Spleen (tissue), 13 donors: Measurements from ENCODE around the gene HPGDS. TPM values are rescaled to one million over a fixed set of nuclear protein-coding genes. Genes with fewer than 3 reads are reported as not detected.
"Not testable (repeated sequence)": the region's sequence is repeated elsewhere in the genome, so short reads cannot be mapped to it uniquely, and the experiment has no call there.

ENCODE experiments used
- DNase-seq: peaks from one replicate; pipeline ENCODE4 v3.0.0-alpha.2; 2020
- H3K27ac ChIP-seq, 8 donors: fragments of 200-600 bp; sonication (generic) in 7 of 8; 1 replicate in 4 of 8; 2 replicates in 4 of 8; pipeline versions ENCODE4 v1.5.0 to v1.8.0; 2016 to 2021; ENCODE audit warnings: inconsistent platforms in 4 of 8, mild to moderate bottlenecking in 4 of 8, moderate library complexity in 1 of 8
- H3K27me3 ChIP-seq, 7 donors: fragments of 200-600 bp; sonication (generic) in 6 of 7; replicated peaks in 1 of 7; 1 replicate in 4 of 7; 2 replicates in 3 of 7; pipeline versions ENCODE4 v1.5.0 to v1.8.0; 2016 to 2021; ENCODE audit warnings: inconsistent platforms in 3 of 7, mild to moderate bottlenecking in 1 of 7
- H3K36me3 ChIP-seq, 6 donors: fragments of 200-600 bp; sonication (generic) in 5 of 6; 1 replicate in 4 of 6; 2 replicates in 2 of 6; pipeline versions ENCODE4 v1.5.0 to v1.8.0; 2016 to 2021; ENCODE audit warnings: inconsistent platforms in 2 of 6
- H3K4me1 ChIP-seq, 6 donors: fragments of 200-600 bp; sonication (generic) in 5 of 6; 1 replicate in 3 of 6; 2 replicates in 3 of 6; pipeline versions ENCODE4 v1.5.0 to v1.8.0; 2016 to 2021; ENCODE audit warnings: inconsistent platforms in 3 of 6
- H3K4me3 ChIP-seq, 8 donors: fragments of 200-600 bp; sonication (generic) in 7 of 8; 1 replicate in 4 of 8; 2 replicates in 4 of 8; pipeline versions ENCODE4 v1.5.0 to v1.8.0; 2016 to 2021; ENCODE audit warnings: inconsistent platforms in 4 of 8, mild to moderate bottlenecking in 4 of 8, moderate library complexity in 2 of 8
- H3K9me3 ChIP-seq, 8 donors: fragments of 200-600 bp; sonication (generic) in 7 of 8; 1 replicate in 4 of 8; 2 replicates in 4 of 8; pipeline versions ENCODE4 v1.5.0 to v1.8.0; 2016 to 2021; ENCODE audit warnings: inconsistent platforms in 4 of 8
- POLR2A ChIP-seq, 3 donors: fragments of 450-650 bp; IDR thresholded peaks; one replicate each; pipeline ENCODE4 v1.5.1; 2017; ENCODE audit warnings: antibody characterized with exemption in 3 of 3, mild to moderate bottlenecking in 1 of 3
- POLR2AphosphoS5 ChIP-seq, 3 donors: sonication (generic); formaldehyde crosslinking; IDR thresholded peaks; one replicate each; pipeline ENCODE4 v1.5.1; 2017; ENCODE audit warnings: antibody characterized with exemption in 3 of 3
- WGBS, 5 donors: extraction: QIAGEN DNeasy Blood & Tissue Kit in 3 of 5; methylation state at CpG; one replicate each; pipeline versions ENCODE4 v1.1.5 to v1.1.7; 2013 to 2018; 5-methylcytosine and 5-hydroxymethylcytosine counted together
- intact Hi-C: fragments of 100-400 bp; cut with DNase I; formaldehyde crosslinking; loops from one replicate; pipeline ENCODE4 v1.15.0; 2023; ENCODE audit warnings: low total_unique reads
- long read RNA-seq, 2 donors: transcript quantifications; one replicate each; lab custom pipeline, GENCODE V29; 2026
- polyA plus RNA-seq, 3 donors: library from polyadenylated mRNA; stranded (reverse); fragments of 200-250 nt; gene quantifications; one replicate each; pipeline ENCODE4 v1.2.1, GENCODE V29; 2013
- total RNA-seq, 7 donors: library from RNA; depleted of rRNA in 3 of 7; stranded (reverse); fragments of >200 nt in 3 of 7; fragmentation: NEBNext Ultra II Directional in 4 of 7; extraction: Animal tissue kit (Norgen Biotek cat#: 25700) in 4 of 7; gene quantifications; one replicate each; pipeline versions ENCODE4 v1.1.0 to v1.2.1, GENCODE V29; 2016 to 2021
- TF ChIP-seq, protein P1 (sequence below), 11 experiments: fragments of 200-600 bp in 7 of 11; fragments of 450-650 bp in 4 of 11; sonication (generic) in 4 of 11; IDR thresholded peaks in 8 of 11; conservative IDR thresholded peaks in 3 of 11; 1 replicate in 7 of 11; 2 replicates in 4 of 11; pipeline versions ENCODE4 v1.4.0 to v1.8.0; 2016 to 2021; ENCODE audit warnings: antibody characterized with exemption in 11 of 11, inconsistent platforms in 4 of 11, mild to moderate bottlenecking in 1 of 11
- donor health status: healthy with polysubstance abuse.
- donor health status: DM: no; HTN: no; CAD: no; lungs with moderate emphysema.
- donor health status: DM: no; HTN: no; CAD: no.
- donor health status: Bipolar disorder and iron deficiency.
- donor health status: healthy.
- donor health status: DM: no; HTN: no; CAD: no.
- donor health status: DM: yes; HTN: yes; CAD: no.

Gene HPGDS
- total RNA-seq = 1 to 10 TPM in 2 of 7 donors, under 1 TPM in 1, not detected in 4; 0.20 to 2.2 (median 1.0) TPM
- under 1 TPM; 0.04 to 0.54 (median 0.29) TPM for polyA plus RNA-seq
- long read RNA-seq, donor 1, transcript HPGDS-201 (6 exons, 1,636 nt) = major isoform, 38 of 39 reads
- long read RNA-seq, donor 1, partial matches to known transcripts = 0 of 39 reads
- long read RNA-seq, donor 1, other reads (novel, unspliced or antisense) = 0 of 39 reads
- long read RNA-seq, donor 2, transcript HPGDS-201 (6 exons, 1,636 nt) = major isoform, 7 of 12 reads
- long read RNA-seq, donor 2, partial matches to known transcripts = 5 of 12 reads
- long read RNA-seq, donor 2, other reads (novel, unspliced or antisense) = 0 of 12 reads

DNA sequence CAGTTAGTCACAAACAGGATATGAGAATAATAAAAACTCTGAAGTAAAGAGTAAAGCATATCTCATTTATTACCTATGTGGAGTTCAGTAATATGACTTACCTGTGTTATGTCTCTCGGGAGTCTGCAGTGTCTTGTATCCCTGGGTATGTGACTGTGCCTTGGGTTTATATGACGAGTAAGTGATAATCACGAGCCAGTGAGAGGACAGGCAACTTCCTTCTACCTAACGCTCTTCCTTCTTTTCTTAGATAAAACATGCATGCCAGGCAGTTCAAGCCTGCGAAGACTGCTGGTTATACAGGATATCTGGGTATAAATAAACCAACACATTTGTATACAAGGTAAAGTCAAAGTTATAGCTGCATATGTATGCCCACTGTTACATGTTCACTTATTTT, at the start of gene HPGDS:
TSS of gene HPGDS (minus strand) at position 143 of the 400 bp plus-strand sequence. CDS start 8,207 bp downstream, outside the sequence.
- DNase-seq = no peak
- no peaks in the 10 kb centered on the region for H3K9me3 ChIP-seq
- H3K36me3 ChIP-seq = no peaks in the 10 kb centered on the region
- H3K4me3 ChIP-seq = no peak within 1 kb of the TSS
- no peaks in the 10 kb centered on the region for H3K27me3 ChIP-seq
- 34 to 51% (median 40%) methylated on average over 5 of the region's 5 CpGs for WGBS, 5 donors
- H3K4me1 ChIP-seq = peaks cover 0 to 48% (median 15%) of the 10 kb centered on the region in 6 donors
- TF ChIP-seq, protein P1, sequence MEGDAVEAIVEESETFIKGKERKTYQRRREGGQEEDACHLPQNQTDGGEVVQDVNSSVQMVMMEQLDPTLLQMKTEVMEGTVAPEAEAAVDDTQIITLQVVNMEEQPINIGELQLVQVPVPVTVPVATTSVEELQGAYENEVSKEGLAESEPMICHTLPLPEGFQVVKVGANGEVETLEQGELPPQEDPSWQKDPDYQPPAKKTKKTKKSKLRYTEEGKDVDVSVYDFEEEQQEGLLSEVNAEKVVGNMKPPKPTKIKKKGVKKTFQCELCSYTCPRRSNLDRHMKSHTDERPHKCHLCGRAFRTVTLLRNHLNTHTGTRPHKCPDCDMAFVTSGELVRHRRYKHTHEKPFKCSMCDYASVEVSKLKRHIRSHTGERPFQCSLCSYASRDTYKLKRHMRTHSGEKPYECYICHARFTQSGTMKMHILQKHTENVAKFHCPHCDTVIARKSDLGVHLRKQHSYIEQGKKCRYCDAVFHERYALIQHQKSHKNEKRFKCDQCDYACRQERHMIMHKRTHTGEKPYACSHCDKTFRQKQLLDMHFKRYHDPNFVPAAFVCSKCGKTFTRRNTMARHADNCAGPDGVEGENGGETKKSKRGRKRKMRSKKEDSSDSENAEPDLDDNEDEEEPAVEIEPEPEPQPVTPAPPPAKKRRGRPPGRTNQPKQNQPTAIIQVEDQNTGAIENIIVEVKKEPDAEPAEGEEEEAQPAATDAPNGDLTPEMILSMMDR (IDR thresholded peaks at IDR 0.05 in 8 of 11, conservative IDR thresholded peaks at IDR 0.05 in 3 of 11) = no peak
- TF ChIP-seq POLR2AphosphoS5 (IDR thresholded peaks at IDR 0.05) = no peak
- TF ChIP-seq POLR2A (IDR thresholded peaks at IDR 0.05) = no peak
- peak within 1 kb of the TSS in 2 of 8 donors; percentile 14 to 26 for H3K27ac ChIP-seq
- intact Hi-C loops = no loop called here

DNA sequence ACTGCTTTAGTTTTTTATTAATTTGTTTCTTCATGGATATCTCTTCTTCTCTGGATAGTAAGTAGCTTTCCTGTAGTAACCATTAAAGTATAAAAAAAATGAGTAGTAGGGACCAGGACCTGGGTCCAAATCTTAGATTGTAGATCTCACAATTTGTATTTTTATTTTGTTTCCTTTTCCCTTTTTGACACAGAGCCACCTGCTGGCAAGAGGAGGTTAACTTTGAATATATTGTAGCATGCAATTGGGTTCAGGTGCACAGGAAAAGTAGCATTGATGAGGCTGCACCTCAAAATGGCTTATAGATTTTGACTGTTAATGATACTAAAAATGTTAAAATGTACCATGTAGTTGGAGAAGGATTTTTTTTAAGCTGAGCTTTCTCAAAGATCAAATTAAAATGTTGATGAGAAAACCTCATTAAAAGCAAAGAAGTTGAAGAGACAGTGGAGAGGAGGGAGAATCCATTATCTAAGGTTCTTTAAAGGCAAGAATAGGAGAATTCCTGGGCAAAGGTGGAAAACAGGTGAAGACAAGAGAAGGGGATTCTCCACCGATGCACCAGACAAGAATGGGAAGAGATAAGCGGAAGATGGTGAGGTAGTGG, 48.3 kb upstream of the HPGDS start:
- no peaks in the 10 kb centered on the region for H3K27me3 ChIP-seq
- no peaks in the 10 kb centered on the region for H3K9me3 ChIP-seq
- 89 to 96% (median 93%) methylated on average over 2 of the region's 2 CpGs for WGBS, 5 donors
- no peak for DNase-seq
- no peak overlapping the region for H3K4me3 ChIP-seq
- intact Hi-C loops = loop anchor here (10.0 kb wide), 1 partner anchor 86 kb away; no protein-coding TSS in a partner anchor
- no peaks in the 10 kb centered on the region for H3K36me3 ChIP-seq
- no peak overlapping the region for H3K27ac ChIP-seq
- H3K4me1 ChIP-seq = no peaks in the 10 kb centered on the region
- TF ChIP-seq POLR2A (IDR thresholded peaks at IDR 0.05) = no peak
- TF ChIP-seq, protein P1 (IDR thresholded peaks at IDR 0.05 in 8 of 11, conservative IDR thresholded peaks at IDR 0.05 in 3 of 11) = peak in 8 of 11 experiments; percentile 19 to 46 (median 39)
- no peak for TF ChIP-seq POLR2AphosphoS5 (IDR thresholded peaks at IDR 0.05)

DNA sequence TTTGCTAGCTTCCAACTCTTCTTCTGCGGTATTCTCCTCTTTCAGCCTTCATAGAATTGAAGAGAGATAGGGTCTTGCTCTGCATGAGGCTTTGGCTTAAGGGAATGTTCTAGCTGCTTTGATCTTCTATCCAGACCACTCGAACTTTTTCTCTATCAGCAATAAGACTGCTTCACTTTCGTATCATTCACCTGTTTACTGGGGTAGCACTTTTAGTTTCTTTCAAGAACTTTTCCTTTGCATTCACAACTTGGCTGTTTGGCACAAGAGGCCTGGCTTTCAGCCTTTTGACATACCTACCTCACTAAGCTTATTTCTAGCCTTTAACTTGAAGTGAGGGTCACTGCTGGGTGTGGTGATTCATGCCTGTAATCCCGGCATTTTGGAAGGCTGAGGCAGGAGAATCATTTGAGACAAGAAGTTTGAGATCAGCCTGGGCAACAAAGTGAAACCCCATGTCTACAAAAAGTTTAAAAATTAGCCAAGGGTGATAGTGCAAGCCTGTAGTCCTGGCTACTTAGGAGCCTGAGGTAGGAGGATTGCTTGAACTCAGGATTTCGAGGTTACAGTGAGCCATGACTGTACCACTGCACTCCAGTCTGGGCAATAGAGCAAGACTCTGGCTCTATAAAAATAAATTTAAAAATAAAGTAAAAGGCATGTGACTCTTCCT, 47.1 kb upstream of the HPGDS start:
- WGBS, 5 donors = 88 to 95% (median 91%) methylated on average over 5 of the region's 5 CpGs
- Histone ChIP-seq H3K36me3 (no peaks in the 10 kb centered on the region), H3K27me3 (no peaks in the 10 kb centered on the region), H3K9me3 (no peaks in the 10 kb centered on the region), H3K27ac (no peak overlapping the region), H3K4me1 (no peaks in the 10 kb centered on the region), H3K4me3 (no peak overlapping the region)
- TF ChIP-seq POLR2A (IDR thresholded peaks at IDR 0.05) (no peak), POLR2AphosphoS5 (IDR thresholded peaks at IDR 0.05) (no peak)
- TF ChIP-seq, protein P1 (IDR thresholded peaks at IDR 0.05 in 8 of 11, conservative IDR thresholded peaks at IDR 0.05 in 3 of 11) = no peak
- intact Hi-C loops = loop anchor here (10.0 kb wide), 1 partner anchor 85 kb away; no protein-coding TSS in a partner anchor
- no peak for DNase-seq

DNA sequence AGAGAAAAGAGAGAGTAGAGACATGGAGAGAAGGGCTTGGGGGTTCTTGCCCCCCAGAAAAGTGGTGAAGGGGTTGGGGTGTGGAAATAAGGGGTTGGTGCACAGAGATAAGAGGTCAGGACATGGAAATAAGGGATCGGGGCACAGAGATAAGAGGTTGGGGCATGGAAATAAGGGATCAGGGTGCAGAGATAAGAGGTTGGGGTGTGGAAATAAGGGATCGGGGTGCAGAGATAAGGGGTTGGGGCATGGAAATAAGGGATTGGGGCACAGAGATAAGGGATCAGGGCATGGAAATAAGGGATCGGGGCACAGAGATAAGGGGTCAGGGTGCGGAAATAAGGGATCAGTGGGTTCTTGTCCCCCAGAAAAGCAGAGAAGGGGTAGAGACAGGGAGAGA, 45.3 kb upstream of the HPGDS start:
- H3K36me3 ChIP-seq, H3K27me3 ChIP-seq, DNase-seq, H3K27ac ChIP-seq, H3K9me3 ChIP-seq, intact Hi-C loops, H3K4me1 ChIP-seq, H3K4me3 ChIP-seq: not testable (repeated sequence)
- WGBS, 5 donors = 68 to 84% (median 73%) methylated on average over 4 of the region's 4 CpGs

DNA sequence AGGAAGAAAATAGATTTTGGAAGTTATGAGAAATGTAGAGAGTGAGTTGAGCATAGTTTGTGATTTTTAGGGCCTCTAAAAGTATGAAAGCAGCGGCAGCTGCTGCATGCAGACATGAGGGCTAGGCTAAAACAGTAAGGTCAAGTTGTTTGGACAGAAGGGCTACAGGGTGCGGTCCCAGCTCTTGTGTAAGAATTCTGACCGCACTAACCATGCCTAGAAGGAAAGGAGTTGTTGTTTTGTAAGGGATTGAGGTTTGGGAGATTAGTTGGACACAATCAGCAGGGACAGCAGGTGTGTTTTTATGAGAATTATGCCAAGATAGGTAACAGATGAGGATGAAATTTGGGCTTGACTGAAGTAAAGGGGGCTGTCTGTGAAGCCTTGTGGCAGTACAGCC, 42.8 kb upstream of the HPGDS start:
- H3K4me3 ChIP-seq, intact Hi-C loops, H3K27me3 ChIP-seq, H3K36me3 ChIP-seq, H3K4me1 ChIP-seq, DNase-seq, H3K9me3 ChIP-seq, H3K27ac ChIP-seq: not testable (repeated sequence)
- 70 to 84% (median 80%) methylated on average over 3 of the region's 3 CpGs for WGBS, 5 donors

DNA sequence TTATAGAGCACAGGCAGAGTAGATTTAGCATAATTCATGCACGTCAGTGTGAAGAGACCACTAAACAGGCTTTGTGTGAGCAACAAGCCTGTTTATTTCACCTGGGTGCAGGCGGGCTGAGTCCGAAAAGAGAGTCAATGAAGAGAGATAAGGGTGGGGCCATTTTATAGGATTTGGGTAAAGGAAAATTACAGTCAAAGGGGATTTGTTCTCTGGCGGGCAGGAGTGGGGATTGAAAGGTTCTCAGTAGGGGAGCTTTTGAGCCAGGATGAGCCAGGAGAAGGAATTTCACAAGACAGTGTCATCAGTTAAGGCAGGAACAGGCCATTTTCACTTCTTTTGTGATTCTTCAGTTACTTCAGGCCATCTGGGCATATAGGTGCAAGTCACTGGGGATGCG, 40.3 kb upstream of the HPGDS start:
- H3K27me3 ChIP-seq, H3K4me3 ChIP-seq, intact Hi-C loops, H3K27ac ChIP-seq, H3K36me3 ChIP-seq, H3K9me3 ChIP-seq, H3K4me1 ChIP-seq, DNase-seq: not testable (repeated sequence)
- 76 to 82% (median 81%) methylated on average over 5 of the region's 5 CpGs for WGBS, 5 donors
